Measurements from ENCODE around the gene RGSL1. TPM values are rescaled to one million over a fixed set of nuclear protein-coding genes. Genes with fewer than 3 reads are reported as not detected.

Gene RGSL1
- total RNA-seq, 4 donors from 2014 or later = 3.6 TPM; not detected in 3

- TF ChIP-seq, protein P1, sequence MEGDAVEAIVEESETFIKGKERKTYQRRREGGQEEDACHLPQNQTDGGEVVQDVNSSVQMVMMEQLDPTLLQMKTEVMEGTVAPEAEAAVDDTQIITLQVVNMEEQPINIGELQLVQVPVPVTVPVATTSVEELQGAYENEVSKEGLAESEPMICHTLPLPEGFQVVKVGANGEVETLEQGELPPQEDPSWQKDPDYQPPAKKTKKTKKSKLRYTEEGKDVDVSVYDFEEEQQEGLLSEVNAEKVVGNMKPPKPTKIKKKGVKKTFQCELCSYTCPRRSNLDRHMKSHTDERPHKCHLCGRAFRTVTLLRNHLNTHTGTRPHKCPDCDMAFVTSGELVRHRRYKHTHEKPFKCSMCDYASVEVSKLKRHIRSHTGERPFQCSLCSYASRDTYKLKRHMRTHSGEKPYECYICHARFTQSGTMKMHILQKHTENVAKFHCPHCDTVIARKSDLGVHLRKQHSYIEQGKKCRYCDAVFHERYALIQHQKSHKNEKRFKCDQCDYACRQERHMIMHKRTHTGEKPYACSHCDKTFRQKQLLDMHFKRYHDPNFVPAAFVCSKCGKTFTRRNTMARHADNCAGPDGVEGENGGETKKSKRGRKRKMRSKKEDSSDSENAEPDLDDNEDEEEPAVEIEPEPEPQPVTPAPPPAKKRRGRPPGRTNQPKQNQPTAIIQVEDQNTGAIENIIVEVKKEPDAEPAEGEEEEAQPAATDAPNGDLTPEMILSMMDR (IDR thresholded peaks at IDR 0.05; ENCODE audit: low read depth) = no peak
These were observed 148.3 kb downstream of the RGSL1 start for GRCh38 chr1:182598296-182598695.

DNA sequence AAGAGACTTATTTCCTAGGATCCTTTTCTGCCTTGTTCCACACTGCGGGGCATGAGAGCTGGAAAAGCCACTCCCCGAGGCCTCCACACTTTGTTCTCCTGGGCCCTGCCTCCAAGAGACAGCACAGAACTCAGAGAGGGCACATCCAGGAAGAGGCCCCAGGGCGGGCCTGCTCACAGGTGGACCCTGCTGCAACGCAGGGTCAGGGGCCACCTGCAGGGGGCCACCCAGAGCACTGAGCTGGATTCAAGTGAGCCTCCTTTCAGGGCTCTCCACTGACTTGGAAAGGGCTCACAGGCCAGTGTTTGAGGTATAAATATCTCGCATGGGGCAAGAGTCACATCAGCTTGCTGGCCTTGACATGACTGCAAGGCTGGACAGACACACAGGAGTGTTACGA, 149.4 kb downstream of the RGSL1 start:
- TF ChIP-seq, protein P1 (IDR thresholded peaks at IDR 0.05; ENCODE audit: low read depth) = no peak

DNA sequence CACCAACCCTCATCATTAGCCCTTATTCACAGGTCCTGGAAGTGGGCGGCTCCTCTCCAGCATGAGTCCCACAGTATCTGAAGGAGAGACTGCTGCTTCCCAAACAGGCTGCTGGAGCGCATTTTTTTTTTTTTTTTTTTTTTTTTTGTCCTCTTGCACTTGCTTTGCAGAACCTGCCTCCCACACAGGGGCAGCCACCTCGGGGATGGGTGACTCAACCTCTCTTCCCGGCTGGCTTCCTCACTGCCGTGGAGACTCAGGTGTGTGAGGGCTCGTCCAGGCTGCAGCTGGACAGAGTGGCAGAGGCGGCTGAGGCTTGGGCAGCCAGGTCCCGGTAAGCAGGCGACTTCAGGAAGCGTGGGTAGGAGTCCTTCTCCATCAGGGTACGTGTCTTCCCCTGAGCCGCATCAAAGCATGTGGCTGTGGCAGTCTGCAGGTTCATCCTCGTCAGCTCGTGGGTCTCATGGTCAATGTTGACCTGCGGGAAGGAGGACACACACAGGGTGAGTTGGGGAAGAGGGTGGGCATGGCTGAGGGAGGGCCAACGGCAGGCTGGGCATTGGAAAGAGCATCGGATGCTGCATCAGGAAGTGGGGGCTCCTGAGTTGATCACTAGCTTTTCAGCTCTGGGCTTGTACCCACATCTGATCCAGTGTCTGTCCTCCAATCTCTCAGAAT, 150.2 kb downstream of the RGSL1 start:
- TF ChIP-seq, protein P1 (IDR thresholded peaks at IDR 0.05; ENCODE audit: low read depth) = no peak

- TF ChIP-seq, protein P1 (IDR thresholded peaks at IDR 0.05; ENCODE audit: low read depth) = no peak
These were observed 150.9 kb downstream of the RGSL1 start for GRCh38 chr1:182600745-182601415.

GRCh38 chr1:182601416-182601786, 151.5 kb downstream of the RGSL1 start:
- TF ChIP-seq, protein P1 (IDR thresholded peaks at IDR 0.05; ENCODE audit: low read depth) = no peak

DNA sequence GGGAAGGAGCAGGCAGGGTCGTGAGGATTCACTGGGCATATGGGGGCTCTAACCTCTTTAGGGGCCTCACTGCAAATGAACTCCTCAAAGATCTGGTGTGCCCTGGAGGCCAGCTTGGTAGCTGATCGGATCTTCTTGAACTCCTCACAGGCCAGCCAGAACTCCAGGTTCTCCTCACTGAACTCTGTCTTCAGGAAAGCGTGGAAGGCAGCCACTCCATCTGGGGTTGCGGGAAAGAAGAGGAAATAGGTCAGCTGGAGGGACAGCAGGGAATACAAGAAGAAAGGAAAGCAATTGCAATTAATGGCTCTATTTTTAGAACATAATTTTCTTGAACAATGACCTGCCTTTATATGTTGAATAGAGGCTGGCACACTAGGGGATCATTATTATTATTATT, 152.0 kb downstream of the RGSL1 start:
- TF ChIP-seq, protein P1 (IDR thresholded peaks at IDR 0.05; ENCODE audit: low read depth) = no peak

- TF ChIP-seq, protein P1 (IDR thresholded peaks at IDR 0.05; ENCODE audit: low read depth) = no peak
These were observed 153.1 kb downstream of the RGSL1 start for GRCh38 chr1:182602935-182603645.

Measured in subcutaneous adipose tissue (tissue), 4 donors.